H1 (cell line): ENCODE data around the gene COL1A1. TPM values are rescaled to one million over a fixed set of nuclear protein-coding genes. Genes with fewer than 3 reads are reported as not detected.

ENCODE experiments used
- CTCF ChIA-PET: fragments of 300-600 bp; sonication (Branson Sonifier 250); formaldehyde crosslinking; loops from one replicate; lab custom pipeline; 2021; ENCODE audit not compliant: partially characterized antibody; lab: Charles Lee
- POLR2A ChIA-PET: fragments of 300-600 bp; sonication (Branson Sonifier 250); formaldehyde crosslinking; loops from one replicate; lab custom pipeline; 2021; ENCODE audit warnings: inconsistent platforms; ENCODE audit not compliant: partially characterized antibody; lab: Charles Lee
- DNase-seq, 2 experiments: peaks; one replicate each; pipeline versions ENCODE4 v3.0.0 to v3.0.0-alpha.2; 2010 to 2022; ENCODE audit warnings: low spot score in 2 of 2, low read depth in 1 of 2, mixed read lengths in 1 of 2
- FAIRE-seq: peaks from 2 replicates; lab custom pipeline; 2011; peaks lifted over from hg19 to GRCh38; lab: Jason Lieb, UNC
- H2AFZ ChIP-seq: 2 replicates; pipeline ENCODE4 v1.8.1; 2012; ENCODE audit warnings: low read length, inconsistent platforms
- H2AK5ac ChIP-seq: 2 replicates; pipeline ENCODE4 v1.6.1; 2013; ENCODE audit warnings: low read depth, low read length
- H2BK120ac ChIP-seq: replicated peaks from 2 replicates; pipeline ENCODE3; 2013; ENCODE audit warnings: low read depth, low read length, inconsistent platforms
- H2BK12ac ChIP-seq: 2 replicates; pipeline ENCODE4 v1.6.1; 2013; ENCODE audit warnings: low read depth, low read length
- H2BK15ac ChIP-seq: 2 replicates; pipeline ENCODE4 v1.6.1; 2013; ENCODE audit warnings: low read length
- H2BK20ac ChIP-seq: 2 replicates; pipeline ENCODE4 v1.6.1; 2013; ENCODE audit warnings: low read length
- H2BK5ac ChIP-seq: 2 replicates; pipeline ENCODE4 v1.6.1; 2013; ENCODE audit warnings: low read depth, low read length
- H3K14ac ChIP-seq: 2 replicates; pipeline ENCODE4 v1.6.1; 2013; ENCODE audit warnings: inconsistent platforms; ENCODE audit not compliant: insufficient read length
- H3K18ac ChIP-seq: 2 replicates; pipeline ENCODE4 v1.6.1; 2013; ENCODE audit warnings: low read length; ENCODE audit errors: extremely low read depth
- H3K23ac ChIP-seq: 2 replicates; pipeline ENCODE4 v1.6.1; 2013; ENCODE audit warnings: inconsistent platforms; ENCODE audit not compliant: insufficient read length
- H3K23me2 ChIP-seq: 2 replicates; pipeline ENCODE4 v1.6.1; 2013; ENCODE audit warnings: low read depth, low read length
- H3K27ac ChIP-seq: 2 replicates; pipeline ENCODE4 v1.6.1; 2011; ENCODE audit warnings: low read depth, low read length, inconsistent platforms
- H3K27me3 ChIP-seq, 4 experiments: replicated peaks in 1 of 4; 1 replicate in 1 of 4; 2 replicates in 3 of 4; pipeline versions ENCODE4 v1.6.1 to v1.8.1; 2011 to 2013; ENCODE audit warnings: low read length in 3 of 4, mild to moderate bottlenecking in 3 of 4, inconsistent platforms in 2 of 4, mixed read lengths in 2 of 4, moderate library complexity in 1 of 4; ENCODE audit not compliant: control insufficient read depth in 3 of 4, insufficient read depth in 3 of 4; ENCODE audit errors: extremely low read depth in 1 of 4
- H3K36me3 ChIP-seq, 4 experiments: 2 replicates each; pipeline versions ENCODE4 v1.6.1 to v1.8.1; 2011 to 2013; ENCODE audit warnings: mild to moderate bottlenecking in 4 of 4, low read length in 3 of 4, moderate library complexity in 2 of 4, control low read depth in 1 of 4, inconsistent platforms in 1 of 4; ENCODE audit not compliant: insufficient read depth in 4 of 4, control insufficient read depth in 2 of 4
- H3K4ac ChIP-seq: replicated peaks from 2 replicates; pipeline ENCODE3; 2013; ENCODE audit warnings: low read length, low read depth, mixed read lengths, inconsistent platforms; ENCODE audit not compliant: insufficient read length
- H3K4me1 ChIP-seq, 4 experiments: replicated peaks in 1 of 4; 1 replicate in 1 of 4; 2 replicates in 3 of 4; pipeline versions ENCODE4 v1.6.1 to v1.8.1; 2011 to 2013; ENCODE audit warnings: low read length in 3 of 4, inconsistent platforms in 2 of 4, mixed read lengths in 1 of 4; ENCODE audit not compliant: insufficient read depth in 4 of 4, control insufficient read depth in 3 of 4
- H3K4me2 ChIP-seq, 2 experiments: 2 replicates each; pipeline versions ENCODE4 v1.6.1 to v1.8.1; 2011 to 2013; ENCODE audit warnings: low read depth in 2 of 2, low read length in 2 of 2, control low read depth in 1 of 2, inconsistent platforms in 1 of 2, mild to moderate bottlenecking in 1 of 2; ENCODE audit not compliant: insufficient read depth in 1 of 2
- H3K4me3 ChIP-seq, 4 experiments: fragments of 200-600, 300-600 bp in 1 of 4; sonication (generic), shearing (Covaris generic), sonication (Bioruptor Twin) in 1 of 4; 2 replicates each; pipeline versions ENCODE4 v1.5.1 to v1.8.1; 2011 to 2016; ENCODE audit warnings: low read length in 4 of 4, low read depth in 3 of 4, control low read depth in 2 of 4, inconsistent platforms in 2 of 4, mild to moderate bottlenecking in 2 of 4, mixed read lengths in 1 of 4, moderate library complexity in 1 of 4; ENCODE audit not compliant: insufficient read depth in 2 of 4; ENCODE audit errors: extremely low read depth in 1 of 4
- H3K56ac ChIP-seq: replicated peaks from 2 replicates; pipeline ENCODE3; 2013; ENCODE audit warnings: low read depth, mild to moderate bottlenecking, mixed read lengths, low read length, inconsistent platforms; ENCODE audit not compliant: insufficient read length
- H3K79me1 ChIP-seq: 2 replicates; pipeline ENCODE4 v1.6.1; 2013; ENCODE audit warnings: low read depth, low read length, control low read depth
- H3K79me2 ChIP-seq, 2 experiments: 2 replicates each; pipeline versions ENCODE4 v1.6.1 to v1.8.1; 2012 to 2013; ENCODE audit warnings: low read length in 2 of 2, mild to moderate bottlenecking in 2 of 2, inconsistent platforms in 1 of 2; ENCODE audit not compliant: insufficient read depth in 2 of 2, control insufficient read depth in 1 of 2
- H3K9ac ChIP-seq, 4 experiments: replicated peaks in 1 of 4; 1 replicate in 1 of 4; 2 replicates in 3 of 4; pipeline versions ENCODE4 v1.6.1 to v1.8.1; 2011 to 2013; ENCODE audit warnings: low read depth in 3 of 4, low read length in 3 of 4, control low read depth in 2 of 4, mild to moderate bottlenecking in 2 of 4, moderate library complexity in 2 of 4, inconsistent platforms in 1 of 4; ENCODE audit errors: extremely low read depth in 1 of 4
- H3K9me3 ChIP-seq, 2 experiments: 2 replicates each; pipeline versions ENCODE4 v1.6.1 to v1.8.1; 2012 to 2013; ENCODE audit warnings: mild to moderate bottlenecking in 2 of 2, moderate library complexity in 2 of 2, control low read depth in 1 of 2, inconsistent platforms in 1 of 2, low read depth in 1 of 2, low read length in 1 of 2, mixed read lengths in 1 of 2; ENCODE audit not compliant: insufficient read depth in 2 of 2
- H4K20me1 ChIP-seq, 2 experiments: replicated peaks in 1 of 2; 2 replicates each; pipeline versions ENCODE3 to v1.8.1; 2011 to 2013; ENCODE audit warnings: inconsistent platforms in 2 of 2, low read length in 2 of 2, mild to moderate bottlenecking in 1 of 2; ENCODE audit not compliant: insufficient read depth in 2 of 2, control insufficient read depth in 1 of 2
- H4K5ac ChIP-seq: 2 replicates; pipeline ENCODE4 v1.6.1; 2013; ENCODE audit warnings: low read length, low read depth, mixed read lengths, inconsistent platforms; ENCODE audit not compliant: insufficient read length
- H4K8ac ChIP-seq: 2 replicates; pipeline ENCODE4 v1.8.0; 2013; ENCODE audit warnings: mild to moderate bottlenecking, moderate library complexity, low read length, inconsistent platforms; ENCODE audit not compliant: insufficient read depth; ENCODE audit errors: extremely low read depth
- H4K91ac ChIP-seq: replicated peaks from 2 replicates; pipeline ENCODE3; 2013; ENCODE audit warnings: low read length, mixed read lengths, inconsistent platforms; ENCODE audit not compliant: insufficient read length
- BCL11A ChIP-seq, 2 experiments: IDR thresholded peaks; one replicate each; pipeline ENCODE4 v1.6.1; 2011; ENCODE audit warnings: low read depth in 2 of 2, low read length in 2 of 2, mild to moderate bottlenecking in 2 of 2
- NRF1 ChIP-seq: IDR thresholded peaks from 2 replicates; pipeline ENCODE4 v1.6.1; 2011; ENCODE audit warnings: mild to moderate bottlenecking, low read depth, low read length, improper control_type of control experiment
- PHF8 ChIP-seq: fragments of 200-600 bp; sonication (generic); conservative IDR thresholded peaks from 2 replicates; pipeline ENCODE4 v1.7.1; 2012; ENCODE audit warnings: low read depth, mild to moderate bottlenecking, inconsistent platforms, low read length, moderate library complexity
- WGBS, 2 experiments: shearing (Covaris generic) in 1 of 2; methylation state at CpG; one replicate each; pipeline versions ENCODE4 v1.1.6 to v1.1.7; 2013 to 2015; ENCODE audit warnings: low lambda C conversion rate in 2 of 2, mixed read lengths in 2 of 2, inconsistent platforms in 1 of 2, low coverage in 1 of 2, missing lambda C conversion rate in 1 of 2; ENCODE audit not compliant: insufficient replicate concordance in 2 of 2, insufficient coverage in 1 of 2, insufficient read length in 1 of 2; ENCODE audit errors: extremely low coverage in 1 of 2, missing lambda C conversion rate in 1 of 2; 5-methylcytosine and 5-hydroxymethylcytosine counted together
- polyA plus RNA-seq, 7 experiments: library from polyadenylated mRNA; depleted of rRNA in 3 of 7; stranded (reverse) in 5 of 7; unstranded in 2 of 7; fragments of >200 nt in 5 of 7; fragments of 200-250 nt in 2 of 7; gene quantifications; 1 replicate in 5 of 7; 2 replicates in 1 of 7; 4 replicates in 1 of 7; pipeline versions ENCODE4 v1.2.1 to v1.2.3, GENCODE V29; 2011 to 2013; ENCODE audit warnings: missing spikeins in 2 of 7, mixed read lengths in 2 of 7
- total RNA-seq: library from RNA; stranded (reverse); fragmentation: NEBNext Ultra II Directional; extraction: Animal tissue kit (Norgen Biotek cat#: 25700); gene quantifications from 2 replicates; pipeline ENCODE4 v1.2.1, GENCODE V29; 2021

COL1A1 gene
- total and polyA plus RNA-seq, 2 of the 8 experiments (the other 6 are each of a cell fraction or from before 2014, with no cell fraction given), result 14.1 to 80.4 TPM

- no peak overlapping the region for H3K14ac ChIP-seq
- no peaks in the 10 kb centered on the region for H3K79me2 ChIP-seq
- H3K27me3 ChIP-seq, result no peaks in the 10 kb centered on the region
- FAIRE-seq, result no peak
- H3K56ac ChIP-seq, result no peak overlapping the region
- H3K23ac ChIP-seq, result no peak overlapping the region
- no peak overlapping the region for H3K9ac ChIP-seq
- H2AFZ ChIP-seq, result no peak overlapping the region
- H3K36me3 ChIP-seq, result no peaks in the 10 kb centered on the region
- H2BK120ac ChIP-seq, result no peak overlapping the region
- no peak overlapping the region for H4K91ac ChIP-seq
- H3K79me1 ChIP-seq, result no peaks in the 10 kb centered on the region
- no peak for DNase-seq
- no peak overlapping the region for H3K4me2 ChIP-seq
- 75% methylated on average over 5 of the region's 5 CpGs; no CpG with 5 or more reads in 1 of the 2 experiments for WGBS, 2 experiments
- no peaks in the 10 kb centered on the region for H3K9me3 ChIP-seq
- H4K5ac ChIP-seq, result no peak overlapping the region
- no peak overlapping the region for H3K4ac ChIP-seq
- no peak overlapping the region for H4K8ac ChIP-seq
- H2BK20ac ChIP-seq, result no peak overlapping the region
- H2BK5ac ChIP-seq, result no peak overlapping the region
- no peaks in the 10 kb centered on the region for H4K20me1 ChIP-seq
- no peak overlapping the region for H2BK15ac ChIP-seq
- H3K4me1 ChIP-seq, result no peaks in the 10 kb centered on the region
- H3K4me3 ChIP-seq, result no peak overlapping the region
- H3K27ac ChIP-seq, result no peak overlapping the region
- H2BK12ac ChIP-seq, result no peak overlapping the region
- no peak overlapping the region for H3K18ac ChIP-seq
- TF ChIP-seq NRF1 (no peak), PHF8 (no peak), BCL11A (IDR thresholded peaks at IDR 0.05; ENCODE audit: low read depth in 2 of 2, low read length in 2 of 2) (no peak)
- POLR2A ChIA-PET, result interaction anchor here (0.9 kb wide), 1 partner anchor 21 kb away, joined by 3 read pairs; no protein-coding TSS in a partner anchor
- CTCF ChIA-PET, result interaction anchor here (2.0 kb wide), 1 partner anchor 41 kb away, joined by 4 read pairs; the partner anchor contains the start of gene COL1A1
- no peak overlapping the region for H2AK5ac ChIP-seq
- H3K23me2 ChIP-seq, result no peaks in the 10 kb centered on the region
Measured at GRCh38 chr17:50241431-50241830, 40.0 kb upstream of the COL1A1 start.
